Right atrium auricular region (tissue), 2 donors: Measurements from ENCODE around the gene ZNF423. TPM values are rescaled to one million over a fixed set of nuclear protein-coding genes. Genes with fewer than 3 reads are reported as not detected.

ENCODE experiments used
- DNase-seq: peaks from one replicate; pipeline ENCODE4 v3.0.0-alpha.2; 2019; ENCODE audit warnings: low spot score
- H3K27ac ChIP-seq, 2 donors: fragments of 200-600 bp; sonication (generic); 1 replicate in 1 of 2; 2 replicates in 1 of 2; pipeline ENCODE4 v1.5.1; 2016 to 2019
- H3K27me3 ChIP-seq, 2 donors: fragments of 200-600 bp; sonication (generic); one replicate each; pipeline versions ENCODE4 v1.5.1 to v1.6.0; 2017 to 2019
- H3K36me3 ChIP-seq: fragments of 200-600 bp; sonication (generic); one replicate; pipeline ENCODE4 v1.5.1; 2016
- H3K4me1 ChIP-seq, 2 donors: fragments of 200-600 bp; sonication (generic); one replicate each; pipeline versions ENCODE4 v1.5.1 to v1.6.0; 2017 to 2019
- H3K4me3 ChIP-seq, 2 donors: fragments of 200-600 bp; sonication (generic); 1 replicate in 1 of 2; 2 replicates in 1 of 2; pipeline ENCODE4 v1.5.1; 2017 to 2019; ENCODE audit warnings: mild to moderate bottlenecking in 1 of 2, moderate library complexity in 1 of 2
- H3K9me3 ChIP-seq, 2 donors: fragments of 200-600 bp; sonication (generic); one replicate each; pipeline ENCODE4 v1.5.1; 2019
- CTCF ChIP-seq, 2 donors: fragments of 200-600 bp; sonication (generic); IDR thresholded peaks; one replicate each; pipeline ENCODE4 v1.5.1; 2019; ENCODE audit warnings: antibody characterized with exemption in 2 of 2
- total RNA-seq, 2 donors: library from RNA; depleted of rRNA; stranded (reverse); fragments of >200 nt; gene quantifications; one replicate each; pipeline ENCODE4 v1.1.0, GENCODE V29; 2016

Gene ZNF423
- total RNA-seq, 2 donors from 2014 or later: 8.5 to 10.7 TPM

- no peaks in the 10 kb centered on the region for H3K27me3 ChIP-seq
- no peaks in the 10 kb centered on the region for H3K36me3 ChIP-seq
- H3K4me3 ChIP-seq: no peak overlapping the region
- H3K4me1 ChIP-seq: peaks cover 0 to 14% of the 10 kb centered on the region in 2 donors
- no peak for DNase-seq
- TF ChIP-seq CTCF (IDR thresholded peaks at IDR 0.05): no peak
- no peaks in the 10 kb centered on the region for H3K9me3 ChIP-seq
- H3K27ac ChIP-seq: no peak overlapping the region
Measured at GRCh38 chr16:49529411-49530045, 326.4 kb downstream of the ZNF423 start.

GRCh38 chr16:49528866-49529288 is 327.0 kb downstream of the ZNF423 start:
- no peak for TF ChIP-seq CTCF (IDR thresholded peaks at IDR 0.05)
- Histone ChIP-seq H3K9me3 (no peaks in the 10 kb centered on the region), H3K4me3 (peak overlapping the region in 1 of 2 donors; percentile 40), H3K4me1 (peaks cover 0 to 14% of the 10 kb centered on the region in 2 donors), H3K27me3 (no peaks in the 10 kb centered on the region), H3K36me3 (no peaks in the 10 kb centered on the region), H3K27ac (peak overlapping the region; percentile 22 to 47)
- no peak for DNase-seq

- peaks cover 0 to 14% of the 10 kb centered on the region in 2 donors for H3K4me1 ChIP-seq
- no peaks in the 10 kb centered on the region for H3K27me3 ChIP-seq
- no peak for TF ChIP-seq CTCF (IDR thresholded peaks at IDR 0.05)
- peak; percentile 66 for DNase-seq
- H3K36me3 ChIP-seq: no peaks in the 10 kb centered on the region
- peak overlapping the region; percentile 24 to 40 for H3K4me3 ChIP-seq
- no peaks in the 10 kb centered on the region for H3K9me3 ChIP-seq
- peak overlapping the region; percentile 22 to 47 for H3K27ac ChIP-seq
Measured at GRCh38 chr16:49528060-49528865, 327.6 kb downstream of the ZNF423 start.

- Histone ChIP-seq H3K9me3 (no peaks in the 10 kb centered on the region), H3K4me1 (peaks cover 0 to 14% of the 10 kb centered on the region in 2 donors), H3K36me3 (no peaks in the 10 kb centered on the region), H3K27ac (peak overlapping the region in 1 of 2 donors; percentile 22), H3K27me3 (no peaks in the 10 kb centered on the region), H3K4me3 (peak overlapping the region in 1 of 2 donors; percentile 40)
- no peak for DNase-seq
- no peak for TF ChIP-seq CTCF (IDR thresholded peaks at IDR 0.05)
Measured at GRCh38 chr16:49527611-49528010, 328.3 kb downstream of the ZNF423 start.

- Histone ChIP-seq H3K4me3 (no peak overlapping the region), H3K36me3 (no peaks in the 10 kb centered on the region), H3K27me3 (no peaks in the 10 kb centered on the region), H3K9me3 (no peaks in the 10 kb centered on the region), H3K4me1 (peaks cover 0 to 14% of the 10 kb centered on the region in 2 donors), H3K27ac (no peak overlapping the region)
- TF ChIP-seq CTCF (IDR thresholded peaks at IDR 0.05): no peak
- no peak for DNase-seq
Measured at GRCh38 chr16:49526860-49527365, 329.0 kb downstream of the ZNF423 start.
